ENCODE results near the gene MRPL9.

GRCh38 chr1:151739590-151740355 lies 23.5 kb downstream of the MRPL9 start:
- no peak for TF ChIP-seq ZBTB7A (IDR thresholded peaks at IDR 0.05; ENCODE audit: low read depth)
- no peak for TF ChIP-seq TAF1 (IDR thresholded peaks at IDR 0.05; ENCODE audit: low read depth)
- TF ChIP-seq FOXM1 (IDR thresholded peaks at IDR 0.05; ENCODE audit: borderline replicate concordance, low read depth): no peak
- TF ChIP-seq, protein P1, sequence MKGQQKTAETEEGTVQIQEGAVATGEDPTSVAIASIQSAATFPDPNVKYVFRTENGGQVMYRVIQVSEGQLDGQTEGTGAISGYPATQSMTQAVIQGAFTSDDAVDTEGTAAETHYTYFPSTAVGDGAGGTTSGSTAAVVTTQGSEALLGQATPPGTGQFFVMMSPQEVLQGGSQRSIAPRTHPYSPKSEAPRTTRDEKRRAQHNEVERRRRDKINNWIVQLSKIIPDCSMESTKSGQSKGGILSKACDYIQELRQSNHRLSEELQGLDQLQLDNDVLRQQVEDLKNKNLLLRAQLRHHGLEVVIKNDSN (IDR thresholded peaks at IDR 0.05): no peak
- TF ChIP-seq, protein P2, sequence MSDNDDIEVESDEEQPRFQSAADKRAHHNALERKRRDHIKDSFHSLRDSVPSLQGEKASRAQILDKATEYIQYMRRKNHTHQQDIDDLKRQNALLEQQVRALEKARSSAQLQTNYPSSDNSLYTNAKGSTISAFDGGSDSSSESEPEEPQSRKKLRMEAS (IDR thresholded peaks at IDR 0.05): no peak
- TF ChIP-seq, protein P3, sequence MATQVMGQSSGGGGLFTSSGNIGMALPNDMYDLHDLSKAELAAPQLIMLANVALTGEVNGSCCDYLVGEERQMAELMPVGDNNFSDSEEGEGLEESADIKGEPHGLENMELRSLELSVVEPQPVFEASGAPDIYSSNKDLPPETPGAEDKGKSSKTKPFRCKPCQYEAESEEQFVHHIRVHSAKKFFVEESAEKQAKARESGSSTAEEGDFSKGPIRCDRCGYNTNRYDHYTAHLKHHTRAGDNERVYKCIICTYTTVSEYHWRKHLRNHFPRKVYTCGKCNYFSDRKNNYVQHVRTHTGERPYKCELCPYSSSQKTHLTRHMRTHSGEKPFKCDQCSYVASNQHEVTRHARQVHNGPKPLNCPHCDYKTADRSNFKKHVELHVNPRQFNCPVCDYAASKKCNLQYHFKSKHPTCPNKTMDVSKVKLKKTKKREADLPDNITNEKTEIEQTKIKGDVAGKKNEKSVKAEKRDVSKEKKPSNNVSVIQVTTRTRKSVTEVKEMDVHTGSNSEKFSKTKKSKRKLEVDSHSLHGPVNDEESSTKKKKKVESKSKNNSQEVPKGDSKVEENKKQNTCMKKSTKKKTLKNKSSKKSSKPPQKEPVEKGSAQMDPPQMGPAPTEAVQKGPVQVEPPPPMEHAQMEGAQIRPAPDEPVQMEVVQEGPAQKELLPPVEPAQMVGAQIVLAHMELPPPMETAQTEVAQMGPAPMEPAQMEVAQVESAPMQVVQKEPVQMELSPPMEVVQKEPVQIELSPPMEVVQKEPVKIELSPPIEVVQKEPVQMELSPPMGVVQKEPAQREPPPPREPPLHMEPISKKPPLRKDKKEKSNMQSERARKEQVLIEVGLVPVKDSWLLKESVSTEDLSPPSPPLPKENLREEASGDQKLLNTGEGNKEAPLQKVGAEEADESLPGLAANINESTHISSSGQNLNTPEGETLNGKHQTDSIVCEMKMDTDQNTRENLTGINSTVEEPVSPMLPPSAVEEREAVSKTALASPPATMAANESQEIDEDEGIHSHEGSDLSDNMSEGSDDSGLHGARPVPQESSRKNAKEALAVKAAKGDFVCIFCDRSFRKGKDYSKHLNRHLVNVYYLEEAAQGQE (IDR thresholded peaks at IDR 0.05; ENCODE audit: low read depth): 0 out of 2 replicates have a peak, but pooled peaks have one; percentile 20
- peak; percentile 21; the same call in 1 of the 2 replicates for TF ChIP-seq RAD21 (IDR thresholded peaks at IDR 0.05; ENCODE audit: low read depth)
